GM19099 (cell line): ENCODE results near the gene C10orf71.

Experiments
- POLR2A ChIP-seq: IDR thresholded peaks from 3 replicates; pipeline ENCODE4 v1.6.1; 2011; ENCODE audit warnings: low read depth; ENCODE audit not compliant: insufficient read length; ENCODE audit errors: extremely low read depth

Gene C10orf71

GRCh38 chr10:49284356-49284755, 14.6 kb upstream of the C10orf71 start:
- no peak for TF ChIP-seq POLR2A

- TF ChIP-seq POLR2A, result no peak
Observed at GRCh38 chr10:49285232-49285631, 13.7 kb upstream of the C10orf71 start.

GRCh38 chr10:49286686-49287085, 12.3 kb upstream of the C10orf71 start:
- no peak for TF ChIP-seq POLR2A

- TF ChIP-seq POLR2A, result no peak
Observed at GRCh38 chr10:49287689-49288340, 11.2 kb upstream of the C10orf71 start.

GRCh38 chr10:49288341-49289065, 10.5 kb upstream of the C10orf71 start:
- no peak for TF ChIP-seq POLR2A

- no peak for TF ChIP-seq POLR2A
Observed at GRCh38 chr10:49289480-49289879, 9.5 kb upstream of the C10orf71 start.

- TF ChIP-seq POLR2A, result no peak
Observed at GRCh38 chr10:49290131-49290530, 8.8 kb upstream of the C10orf71 start.

GRCh38 chr10:49290607-49291006, 8.4 kb upstream of the C10orf71 start:
- no peak for TF ChIP-seq POLR2A

- TF ChIP-seq POLR2A, result no peak
Observed at GRCh38 chr10:49292565-49293207, 6.3 kb upstream of the C10orf71 start.

GRCh38 chr10:49293208-49293603, 5.8 kb upstream of the C10orf71 start:
- no peak for TF ChIP-seq POLR2A

- TF ChIP-seq POLR2A, result no peak
Observed at GRCh38 chr10:49294731-49295130, 4.2 kb upstream of the C10orf71 start.

GRCh38 chr10:49295297-49295696, 3.7 kb upstream of the C10orf71 start:
- TF ChIP-seq POLR2A, result no peak

GRCh38 chr10:49296382-49296781, 2.6 kb upstream of the C10orf71 start:
- no peak for TF ChIP-seq POLR2A

GRCh38 chr10:49296836-49297235, 2.1 kb upstream of the C10orf71 start:
- no peak for TF ChIP-seq POLR2A

GRCh38 chr10:49297818-49298670, 926 bp upstream of the C10orf71 start:
- no peak for TF ChIP-seq POLR2A
